RKO (cell line): ENCODE data around the gene ESYT2.
"Not testable (repeated sequence)": the region's sequence is repeated elsewhere in the genome, so short reads cannot be mapped to it uniquely, and the experiment has no call there.

Experiments used
- DNase-seq: peaks from one replicate; pipeline ENCODE4 v3.0.0-alpha.2; 2016; ENCODE audit warnings: low spot score

Gene ESYT2

GRCh38 chr7:158724658-158725505, 104.4 kb downstream of the ESYT2 start:
- DNase-seq: no peak

- DNase-seq: no peak
Observed at GRCh38 chr7:158723714-158724385, 105.5 kb downstream of the ESYT2 start.

- no peak for DNase-seq
Observed at GRCh38 chr7:158723266-158723665, 106.0 kb downstream of the ESYT2 start.

- no peak for DNase-seq
Observed at GRCh38 chr7:158722574-158723237, 106.6 kb downstream of the ESYT2 start.

- no peak for DNase-seq
Observed at GRCh38 chr7:158720112-158720511, 109.2 kb downstream of the ESYT2 start.

- DNase-seq: no peak
Observed at GRCh38 chr7:158716802-158717201, 112.5 kb downstream of the ESYT2 start.

- DNase-seq: no peak
Observed at GRCh38 chr7:158710651-158711102, 118.6 kb downstream of the ESYT2 start.

- DNase-seq: peak; percentile 26
Observed at GRCh38 chr7:158707610-158708009, 121.7 kb downstream of the ESYT2 start.

- no peak for DNase-seq
Observed at GRCh38 chr7:158706710-158707590, 122.4 kb downstream of the ESYT2 start.

GRCh38 chr7:158706273-158706704, 123.0 kb downstream of the ESYT2 start:
- DNase-seq: no peak

- no peak for DNase-seq
Observed at GRCh38 chr7:158705234-158705850, 124.0 kb downstream of the ESYT2 start.

- peak; percentile 98 for DNase-seq
Observed at GRCh38 chr7:158704524-158705233, 124.6 kb downstream of the ESYT2 start, which contains the start of gene NCAPG2. TSS of gene NCAPG2 (minus strand) at chr7:158704804. CDS start at chr7:158701899, 2,905 bp downstream.

GRCh38 chr7:158703679-158704523, 125.4 kb downstream of the ESYT2 start:
- DNase-seq: not testable (repeated sequence)

GRCh38 chr7:158702944-158703343, 126.4 kb downstream of the ESYT2 start:
- DNase-seq: peak; percentile 36

GRCh38 chr7:158702196-158702595, 127.1 kb downstream of the ESYT2 start:
- no peak for DNase-seq

- no peak for DNase-seq
Observed at GRCh38 chr7:158700008-158700407, 129.3 kb downstream of the ESYT2 start.

- no peak for DNase-seq
Observed at GRCh38 chr7:158699341-158699740, 130.0 kb downstream of the ESYT2 start.

- no peak for DNase-seq
Observed at GRCh38 chr7:158698657-158699195, 130.6 kb downstream of the ESYT2 start.

- not testable (repeated sequence) for DNase-seq
Observed at GRCh38 chr7:158697597-158697996, 131.7 kb downstream of the ESYT2 start.
